NCI-H1694 (cell line): Measurements from ENCODE around the gene GALNT12.
A peak's percentile ranks its signal among the peaks of the same experiment; 100 is the strongest.

Source experiments
- DNase-seq: peaks from one replicate; lab custom pipeline; 2025; lab: John Stamatoyannopoulos, UW

Gene GALNT12

DNA sequence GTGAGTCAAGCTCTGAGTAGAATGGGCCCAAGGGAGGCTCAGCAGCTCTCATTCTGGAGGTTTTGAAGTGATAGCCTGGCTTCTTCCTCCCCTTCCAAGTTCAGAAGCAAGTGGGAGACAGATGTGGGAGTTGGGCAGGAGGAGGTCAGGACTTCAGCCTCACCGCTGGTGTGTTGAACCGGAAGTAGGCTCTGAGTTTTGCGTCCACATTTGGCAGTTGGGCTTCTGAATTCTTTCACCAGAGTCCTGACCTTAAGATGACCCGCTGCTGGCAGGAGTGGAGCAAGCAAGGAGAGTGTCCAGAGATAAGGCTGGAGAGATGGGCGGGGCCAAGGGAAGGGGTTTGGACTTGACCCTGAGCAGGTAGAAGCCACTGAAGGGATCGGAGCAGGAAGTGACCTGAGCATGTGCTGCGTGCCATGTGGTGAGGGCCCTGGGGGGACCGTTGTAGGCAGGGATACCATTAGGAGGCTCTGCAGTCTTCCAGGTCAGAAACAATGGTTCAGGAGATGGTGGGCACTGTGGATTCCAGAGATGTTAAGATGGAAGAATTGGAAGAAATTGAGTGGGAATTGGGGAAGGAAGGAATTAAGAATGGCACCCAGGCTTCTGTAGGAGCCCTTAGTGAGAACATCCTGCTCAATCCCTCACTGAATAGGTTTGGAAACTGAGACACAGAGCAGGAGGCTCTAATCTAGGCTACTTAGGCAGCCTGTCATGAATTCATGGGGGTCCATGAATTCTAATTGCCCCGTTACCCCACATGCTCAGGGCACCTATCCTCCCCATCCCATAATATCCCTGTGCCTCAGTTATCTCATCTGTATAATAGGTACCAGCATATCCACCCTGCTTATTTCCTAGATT lies 25.9 kb downstream of the GALNT12 start:
- DNase-seq: no peak

DNA sequence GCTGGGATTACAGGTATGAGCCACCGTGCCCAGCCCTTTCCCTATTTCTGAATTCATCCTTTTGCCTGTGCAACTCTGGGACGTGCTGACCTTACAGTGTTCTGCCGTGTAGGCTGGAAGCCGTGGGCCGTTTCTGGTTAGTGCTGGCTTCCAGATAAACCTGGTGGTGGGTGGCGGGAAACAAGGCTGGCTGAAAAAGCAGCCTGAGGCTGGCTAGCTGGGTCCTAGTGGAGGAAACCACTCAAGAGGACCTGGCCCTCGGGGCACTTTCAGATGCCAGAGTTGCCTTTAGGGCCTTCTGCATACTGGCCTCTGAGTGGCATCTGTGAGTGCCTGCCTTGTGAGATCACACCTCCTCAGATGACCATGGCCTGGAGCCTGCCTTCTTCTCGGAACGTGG lies 26.9 kb downstream of the GALNT12 start:
- DNase-seq: no peak

DNA sequence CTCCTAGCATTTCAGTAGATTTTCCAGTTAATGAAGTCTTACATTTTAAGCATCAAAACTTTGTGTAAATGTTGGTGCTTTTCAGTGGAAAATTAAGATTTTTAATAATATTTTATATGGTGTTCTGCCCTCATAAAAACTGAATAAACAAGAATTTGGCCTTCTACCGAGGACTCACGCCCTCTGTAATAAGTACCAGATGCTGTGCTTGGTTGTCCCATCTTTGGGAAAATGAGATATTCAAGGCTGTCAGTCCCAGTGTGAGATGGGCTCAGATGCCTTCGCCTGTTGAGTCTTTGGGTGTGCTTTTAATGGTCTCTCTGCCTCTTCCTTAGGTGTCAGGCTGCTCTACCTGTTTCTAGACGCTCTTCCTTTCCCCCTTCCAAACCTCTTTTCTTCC lies 28.7 kb downstream of the GALNT12 start:
- no peak for DNase-seq

DNA sequence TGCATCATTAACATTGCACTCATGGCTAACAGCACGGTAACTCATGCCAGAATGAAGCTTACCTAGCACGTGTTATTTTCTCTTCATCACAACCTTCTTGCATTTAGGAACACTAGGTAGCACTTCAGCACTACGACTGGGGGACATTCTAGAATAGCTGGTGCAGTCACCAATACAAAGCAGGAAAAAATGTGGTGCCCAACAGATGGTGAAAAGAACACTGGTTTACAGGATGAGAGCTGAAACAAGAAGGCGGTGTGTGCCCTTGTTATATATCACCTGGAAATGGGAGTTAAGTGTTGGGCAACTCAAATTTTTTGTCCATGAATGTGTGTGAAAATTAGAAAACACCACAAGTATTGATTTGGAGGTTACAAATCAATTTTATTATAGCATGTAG lies 30.0 kb downstream of the GALNT12 start:
- DNase-seq: no peak

DNA sequence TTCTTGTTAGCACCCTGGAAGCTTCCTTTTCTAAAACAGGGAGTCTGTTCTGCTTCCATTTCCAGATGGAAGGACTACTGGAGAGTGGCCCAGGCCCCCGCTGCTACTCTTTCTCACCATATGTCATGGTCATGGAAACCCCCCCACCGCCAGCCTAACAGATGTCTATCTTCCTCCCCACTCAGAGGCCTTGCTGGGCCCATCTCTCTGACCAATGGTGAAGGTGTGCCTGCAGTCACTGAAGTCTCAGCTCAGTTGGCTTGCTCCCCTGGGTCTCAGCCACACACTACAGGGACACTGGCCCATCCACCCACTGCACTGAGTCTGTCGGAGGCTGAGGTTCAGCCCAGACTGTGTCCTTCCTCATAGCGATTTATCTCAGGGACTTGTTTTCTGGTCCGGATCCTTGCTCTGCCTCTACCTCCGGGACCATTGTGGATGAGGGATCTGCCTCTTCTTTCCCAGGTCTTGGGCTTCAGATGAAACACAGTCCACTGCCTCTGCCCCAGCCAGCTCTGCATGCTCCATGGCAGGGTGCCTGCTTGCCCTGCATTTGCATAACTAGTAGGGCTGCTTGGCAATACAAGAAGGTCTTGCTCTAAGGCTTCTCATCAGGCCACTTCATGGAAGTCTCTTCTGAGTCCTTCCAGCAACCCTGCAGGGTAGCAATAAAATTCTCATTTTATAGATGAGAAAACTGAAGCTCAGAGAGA lies 30.8 kb downstream of the GALNT12 start:
- DNase-seq: no peak

DNA sequence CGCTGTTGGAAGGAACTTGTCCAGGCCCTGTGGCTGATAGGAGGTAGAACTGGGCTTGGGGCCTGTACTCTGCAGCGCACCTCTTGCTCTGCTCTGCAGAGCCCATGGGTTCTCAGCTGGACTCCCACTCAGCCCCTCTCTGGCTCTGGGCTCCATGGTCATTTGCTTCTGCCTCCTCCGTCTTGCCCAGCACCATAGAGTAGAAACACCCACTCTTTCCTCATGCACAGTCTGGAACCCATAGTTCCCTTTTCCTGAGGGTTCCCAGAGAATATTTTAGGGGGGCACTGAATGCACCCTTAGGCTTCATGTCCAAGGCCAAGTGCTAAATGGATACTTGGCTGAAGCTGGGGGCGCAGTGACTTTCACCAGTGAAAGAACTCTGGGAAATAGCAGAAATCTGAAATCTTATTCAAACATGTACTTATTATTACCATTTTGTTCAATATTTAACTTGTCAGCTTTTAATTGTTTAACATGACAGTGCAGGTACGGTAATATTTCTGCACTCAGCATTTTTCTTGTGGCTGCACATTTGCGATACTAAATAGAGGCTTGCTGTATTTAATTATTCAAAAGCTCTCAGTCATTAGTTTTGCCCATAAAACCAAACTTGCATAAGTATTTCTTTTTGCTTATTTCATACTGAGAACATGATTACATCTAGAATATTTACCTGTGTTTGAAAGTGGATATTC lies 31.5 kb downstream of the GALNT12 start:
- no peak for DNase-seq

DNA sequence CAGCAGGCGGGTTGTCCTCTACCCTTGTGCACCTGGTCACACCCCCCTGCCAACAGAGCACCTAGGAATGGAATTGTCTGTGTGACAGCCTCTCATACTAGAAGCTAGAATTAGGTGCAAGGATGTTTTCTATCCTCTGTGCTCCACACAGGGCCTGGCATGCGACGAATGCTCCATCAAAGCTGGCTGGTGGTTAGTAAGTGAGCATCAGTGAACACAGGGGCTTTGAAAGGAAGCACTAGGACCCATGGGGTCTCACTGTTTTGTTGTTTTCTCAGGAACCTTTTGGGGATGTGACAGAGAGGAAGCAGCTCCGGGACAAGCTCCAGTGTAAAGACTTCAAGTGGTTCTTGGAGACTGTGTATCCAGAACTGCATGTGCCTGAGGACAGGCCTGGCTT lies 32.3 kb downstream of the GALNT12 start:
- DNase-seq: no peak

DNA sequence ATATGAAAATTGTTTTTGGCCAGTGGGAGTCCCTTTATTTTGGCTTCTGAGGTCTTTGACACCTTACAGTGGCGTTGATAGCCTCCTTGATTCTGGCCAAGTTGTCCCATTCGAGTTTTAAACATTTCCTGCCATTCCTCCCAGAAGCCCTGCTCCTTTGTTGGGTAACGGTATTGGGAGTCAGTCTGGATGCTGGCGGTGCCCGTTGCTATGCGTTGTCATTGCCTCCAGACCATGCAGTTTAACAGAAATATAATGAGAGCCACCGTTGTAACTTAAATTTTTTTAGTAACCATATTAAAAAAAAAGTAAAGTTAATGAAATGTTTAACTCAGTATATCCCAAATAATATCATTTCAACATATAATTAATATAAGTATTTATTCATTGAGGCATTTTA lies 35.0 kb downstream of the GALNT12 start:
- DNase-seq: no peak

DNA sequence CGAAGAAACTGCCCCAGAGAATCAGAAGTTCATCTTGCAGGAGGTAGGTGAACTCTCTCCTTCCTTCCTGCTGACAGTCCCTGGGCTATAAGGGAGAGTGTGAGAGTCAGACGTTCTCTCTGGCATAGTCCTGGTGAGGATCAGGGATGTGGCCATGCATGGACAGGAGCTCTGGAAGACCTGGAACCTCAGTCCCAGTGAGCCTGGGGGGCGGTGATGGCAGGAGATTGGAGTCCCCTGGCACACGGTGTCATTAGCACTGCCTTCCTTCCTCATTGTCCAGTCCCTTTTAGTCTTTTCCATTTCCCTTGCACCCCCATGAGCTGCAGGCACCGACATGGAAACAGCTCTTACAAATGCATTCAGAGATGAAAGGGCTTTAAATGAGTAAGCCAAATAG lies 38.6 kb downstream of the GALNT12 start:
- DNase-seq: no peak

DNA sequence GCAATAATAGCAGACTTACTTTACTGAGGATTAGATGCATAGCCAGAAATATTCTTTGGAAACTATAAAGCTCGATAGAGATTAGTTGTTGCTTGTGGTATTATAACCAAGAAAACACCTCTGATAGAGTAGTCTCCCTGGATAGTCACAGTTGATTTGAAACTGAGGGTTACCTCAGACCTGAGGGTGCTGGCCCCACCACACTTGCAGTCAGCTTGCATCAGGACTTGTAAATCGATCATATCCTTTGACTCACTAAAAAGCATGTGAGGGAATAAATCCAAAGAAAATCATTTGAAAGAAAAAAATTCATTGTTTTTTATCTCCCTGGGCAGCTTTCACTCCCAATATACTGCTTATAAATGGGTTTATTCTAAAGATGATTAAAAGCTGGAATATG lies 39.4 kb downstream of the GALNT12 start:
- no peak for DNase-seq

DNA sequence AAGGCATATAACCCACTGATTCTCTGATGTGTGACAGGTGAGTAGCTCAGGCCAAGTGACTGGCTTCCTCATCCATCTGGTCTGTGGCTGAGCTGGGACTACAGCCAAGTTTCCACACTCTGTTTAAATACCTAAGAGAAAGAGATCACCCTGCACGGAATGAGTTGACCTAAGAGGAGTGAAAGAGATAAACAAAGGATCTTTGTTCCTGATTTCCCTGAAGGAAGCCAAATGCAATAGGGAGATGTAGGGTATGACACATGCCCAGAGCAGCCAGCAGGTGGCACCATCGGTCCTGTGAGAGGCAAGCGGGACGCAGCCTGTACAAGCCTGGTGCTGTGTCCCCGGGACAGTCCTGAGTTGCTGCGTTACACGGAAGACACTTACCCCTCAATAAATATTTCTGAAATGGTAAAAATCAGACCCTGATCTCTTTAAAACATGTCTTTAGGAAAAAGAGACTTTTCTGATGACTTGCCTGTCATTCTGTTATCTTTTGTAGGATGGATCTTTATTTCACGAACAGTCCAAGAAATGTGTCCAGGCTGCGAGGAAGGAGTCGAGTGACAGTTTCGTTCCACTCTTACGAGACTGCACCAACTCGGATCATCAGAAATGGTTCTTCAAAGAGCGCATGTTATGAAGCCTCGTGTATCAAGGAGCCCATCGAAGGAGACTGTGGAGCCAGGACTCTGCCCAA lies 41.1 kb downstream of the GALNT12 start:
- DNase-seq: peak; percentile 57

DNA sequence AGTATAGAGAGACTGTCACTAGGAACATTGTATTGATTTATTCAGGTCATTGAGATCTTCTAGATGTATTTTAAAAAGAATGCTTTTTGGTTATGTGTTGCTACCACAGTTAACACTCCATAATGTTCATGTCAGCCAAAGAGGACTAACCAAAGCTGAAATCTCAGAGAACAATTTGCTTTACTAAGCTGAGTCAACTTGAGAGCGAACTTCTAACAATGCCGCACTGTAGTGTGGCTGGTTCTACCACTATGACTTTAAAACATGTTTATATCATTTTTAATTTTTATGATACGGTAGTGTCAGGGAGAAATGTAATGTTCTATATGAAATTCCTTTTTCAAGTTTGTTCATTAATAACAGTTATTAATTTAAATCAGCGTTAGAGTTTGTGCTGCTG lies 42.1 kb downstream of the GALNT12 start:
- no peak for DNase-seq

DNA sequence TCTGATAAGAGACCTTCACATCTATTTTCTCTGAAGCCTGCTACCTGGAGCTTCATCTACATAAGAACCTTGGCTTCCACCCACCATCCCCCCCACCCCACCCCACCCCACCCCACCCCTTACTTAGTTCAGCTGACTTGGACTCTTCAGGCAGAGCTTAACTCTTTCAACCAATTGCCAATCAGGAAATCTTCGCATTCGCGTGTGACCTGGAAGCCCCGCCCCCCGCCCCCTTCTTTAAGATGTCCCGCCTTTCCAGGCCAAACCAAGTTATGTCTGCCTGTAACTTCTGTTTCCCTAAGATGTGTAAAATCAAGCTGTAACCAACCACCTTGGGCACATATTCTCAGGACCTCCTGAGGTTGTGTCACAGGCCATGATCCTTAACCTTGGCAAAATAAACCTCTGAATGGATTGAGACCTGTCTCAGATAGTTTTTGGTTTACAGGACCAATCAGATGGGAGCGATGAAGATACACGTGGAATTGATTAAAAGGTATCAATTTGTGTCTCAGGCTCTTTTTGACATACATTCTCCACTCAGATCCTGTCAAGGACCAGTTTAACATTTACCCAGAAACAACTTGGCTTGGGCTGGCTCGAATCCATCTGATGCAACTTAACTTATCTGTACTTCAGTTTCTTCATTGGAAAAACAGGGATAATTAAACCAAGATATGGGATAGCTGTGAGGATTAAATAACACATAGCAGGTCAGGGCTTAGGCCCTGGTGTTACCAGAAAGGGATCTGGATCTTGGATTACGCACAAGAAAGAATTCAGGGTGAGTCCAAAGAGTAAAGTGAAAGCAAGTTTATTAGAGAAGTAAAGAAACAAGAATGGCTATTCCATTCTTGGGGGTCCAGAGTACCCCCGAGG lies 43.6 kb downstream of the GALNT12 start:
- DNase-seq: no peak

DNA sequence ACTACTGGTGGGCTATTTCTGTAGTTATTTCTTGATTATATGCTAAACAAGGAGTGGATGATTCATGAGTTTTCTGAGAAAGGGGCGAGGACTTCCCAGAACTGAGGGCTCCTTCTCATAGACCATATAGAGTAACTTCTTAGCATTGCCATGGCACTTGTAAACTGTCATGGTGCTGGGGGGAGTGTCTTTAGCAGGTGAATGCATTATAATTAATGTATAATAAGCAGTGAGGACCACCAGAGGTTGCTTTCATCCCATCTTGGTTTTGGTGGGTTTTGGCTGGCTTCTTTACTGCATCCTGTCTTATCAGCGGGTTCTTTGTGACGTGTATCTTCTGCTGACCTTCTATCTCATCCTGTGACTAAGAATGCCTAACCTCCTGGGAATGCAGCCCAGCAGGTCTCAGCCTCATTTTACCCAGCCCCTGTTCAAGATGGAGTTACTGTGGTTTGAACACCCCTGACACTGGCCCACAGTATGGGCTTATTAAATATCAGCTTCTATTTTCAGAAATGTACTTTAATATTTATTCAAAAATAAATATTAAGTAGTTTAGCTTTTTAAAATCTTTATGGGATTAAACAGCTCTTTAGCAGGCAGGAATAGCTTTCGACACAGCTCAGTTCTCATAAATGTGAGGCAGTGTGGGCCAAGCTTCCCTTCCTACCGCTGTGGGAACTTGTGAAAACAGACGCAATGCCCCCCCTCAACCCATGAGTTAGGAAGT lies 44.4 kb downstream of the GALNT12 start:
- no peak for DNase-seq

DNA sequence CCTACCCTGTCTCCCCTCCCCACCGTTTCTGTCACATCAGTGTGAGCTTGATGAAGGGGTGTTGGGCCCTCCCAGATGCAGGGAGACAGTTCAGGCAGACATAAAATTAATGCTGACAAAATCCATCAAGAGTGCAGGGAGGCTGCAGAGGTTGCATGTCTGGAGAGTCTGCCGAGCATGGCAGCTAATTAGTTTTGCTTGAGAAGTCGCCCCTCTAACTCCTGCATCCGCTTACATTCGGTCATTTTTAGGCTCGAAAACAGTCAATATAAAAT lies 44.9 kb downstream of the GALNT12 start:
- no peak for DNase-seq

DNA sequence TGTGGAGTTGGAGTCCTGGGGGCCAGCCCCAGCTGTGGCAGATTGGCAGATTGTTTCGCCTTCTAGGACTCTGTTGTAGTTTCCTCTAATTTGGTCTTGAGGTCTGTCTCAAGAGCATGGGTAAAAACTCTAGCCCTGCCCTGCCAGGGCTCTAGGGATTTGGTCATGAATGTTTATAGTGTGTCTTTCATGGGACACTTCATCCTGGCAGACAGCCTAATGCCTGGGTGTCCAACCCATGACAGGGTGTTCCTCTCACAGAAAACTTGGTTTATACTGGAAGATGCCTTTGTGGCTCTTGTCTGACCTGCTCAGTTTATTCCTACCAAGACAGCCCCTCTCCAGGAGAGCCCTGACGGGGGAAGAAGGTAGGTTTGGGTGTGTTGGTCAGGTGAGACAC lies 45.5 kb downstream of the GALNT12 start:
- DNase-seq: no peak

DNA sequence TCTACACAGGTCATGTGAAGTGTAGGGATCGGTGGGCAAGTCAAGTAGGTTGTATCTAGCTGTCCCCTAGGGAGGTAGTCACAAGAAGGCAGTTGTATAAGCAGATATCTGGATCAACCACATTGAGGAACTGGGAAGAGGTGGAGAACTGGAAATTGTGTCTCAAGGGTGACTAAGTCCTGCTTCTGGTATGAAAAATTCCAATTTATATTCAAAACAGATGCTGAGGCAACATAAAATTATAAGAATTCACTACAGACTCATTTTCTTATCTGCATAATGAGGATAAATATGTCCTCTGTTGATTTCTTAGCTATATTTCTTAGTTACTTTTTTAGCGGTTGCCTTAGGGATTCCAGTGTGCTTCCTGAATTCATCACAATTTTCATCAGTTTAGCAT lies 46.8 kb downstream of the GALNT12 start:
- no peak for DNase-seq

DNA sequence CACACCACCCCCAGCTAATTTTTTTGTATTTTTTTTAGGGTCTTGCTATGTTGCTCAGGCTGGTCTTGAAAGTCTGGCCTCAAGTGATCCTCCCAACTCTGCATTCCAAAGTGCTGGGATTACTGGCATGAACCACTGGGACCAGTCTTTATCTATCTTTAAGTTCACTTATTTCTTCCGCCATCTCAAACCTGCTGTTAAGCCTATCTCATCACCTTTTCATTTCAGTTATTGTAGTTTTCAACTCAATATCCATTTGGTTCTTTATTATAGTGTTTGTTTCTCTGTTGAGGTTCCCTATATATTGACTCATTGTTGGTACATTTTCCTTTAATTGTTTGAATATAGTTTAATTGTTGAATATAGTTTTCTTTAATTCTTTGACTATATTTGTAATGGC lies 48.1 kb downstream of the GALNT12 start:
- DNase-seq: no peak

DNA sequence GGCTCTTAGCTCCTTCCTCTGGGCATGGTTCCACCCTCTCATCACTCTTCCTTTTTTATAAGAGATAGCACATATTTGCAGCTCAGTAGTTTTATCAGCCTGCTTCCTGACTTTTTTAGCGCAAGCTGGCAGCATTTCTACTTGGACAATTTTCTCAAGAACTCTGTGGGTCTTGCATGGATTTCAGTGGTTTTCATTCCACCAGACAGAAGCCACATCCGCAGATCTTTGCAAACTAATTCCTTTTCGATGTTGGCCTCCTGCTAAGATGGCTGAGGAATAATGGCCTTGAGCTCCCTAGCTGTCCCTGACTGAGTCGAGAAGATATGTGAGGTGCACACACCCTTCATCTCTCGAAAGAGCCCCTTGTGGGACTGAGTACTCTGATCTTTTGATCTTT lies 49.5 kb downstream of the GALNT12 start:
- no peak for DNase-seq

DNA sequence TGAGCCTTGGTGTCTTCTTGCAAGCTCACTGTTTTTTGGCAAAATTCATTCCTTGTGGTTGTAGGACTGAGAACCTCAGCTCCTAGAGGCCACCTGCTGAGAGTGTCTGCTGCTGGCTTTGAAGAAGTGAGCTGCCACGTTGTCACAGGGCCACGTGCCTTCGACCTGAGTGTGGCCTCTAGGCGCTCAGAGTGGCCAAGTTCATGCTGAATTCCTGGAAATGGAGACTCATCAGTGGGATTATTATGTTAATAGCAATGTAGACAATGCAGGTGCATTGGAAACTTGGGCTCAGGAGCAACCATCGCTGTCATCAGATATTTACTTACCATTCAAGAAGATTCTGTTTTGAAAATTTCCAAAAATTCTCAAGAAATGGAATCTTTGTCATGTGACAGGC lies 52.5 kb downstream of the GALNT12 start:
- no peak for DNase-seq

DNA sequence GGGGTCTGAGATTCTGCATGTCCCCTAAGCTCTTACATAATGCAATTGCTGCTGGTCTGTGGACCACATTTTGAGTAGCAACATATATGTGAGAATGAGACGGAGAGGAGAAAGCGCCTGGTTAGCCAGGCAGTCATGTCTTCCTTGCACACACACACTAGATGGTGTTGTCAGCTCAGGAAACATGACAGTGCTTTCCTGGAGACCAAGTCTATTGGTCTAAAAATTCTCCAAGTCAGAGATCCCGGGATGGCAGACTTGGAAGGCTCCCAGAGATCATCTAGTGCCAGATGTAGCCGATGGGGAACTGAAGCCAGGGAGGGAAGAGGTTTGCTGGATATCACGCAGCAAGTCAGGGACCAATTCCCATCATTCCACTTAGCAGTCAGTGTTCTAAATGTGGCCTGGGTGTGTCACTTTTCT lies 53.4 kb downstream of the GALNT12 start:
- DNase-seq: peak; percentile 80
